Measurements from ENCODE around the gene ROR2. TPM values are rescaled to one million over a fixed set of nuclear protein-coding genes. Genes with fewer than 3 reads are reported as not detected.

ROR2 gene
- total and polyA plus RNA-seq, 2 experiments from 2014 or later = 8.1 to 18.8 TPM

GRCh38 chr9:91629718-91630117, 320.3 kb downstream of the ROR2 start (continued):
- no peak for TF ChIP-seq CTCF (conservative IDR thresholded peaks at IDR 0.05; ENCODE audit: low read depth in 2 of 2)
- TF ChIP-seq ZNF114 (CRISPR knock-in tag; IDR thresholded peaks at IDR 0.05) = no peak
- no peak for TF ChIP-seq ZNF462 (CRISPR knock-in tag; IDR thresholded peaks at IDR 0.05)
- no peak for TF ChIP-seq EZH2 (IDR thresholded peaks at IDR 0.05; ENCODE audit: low read depth, unreplicated experiment)
- TF ChIP-seq EZH2phosphoT487 (IDR thresholded peaks at IDR 0.05; ENCODE audit: unreplicated experiment) = no peak
- TF ChIP-seq ZNF331 (CRISPR knock-in tag; IDR thresholded peaks at IDR 0.05; ENCODE audit: low read depth) = no peak

GRCh38 chr9:91628892-91629291, 321.1 kb downstream of the ROR2 start:
- H3K79me2 ChIP-seq (replicated peaks; ENCODE audit: insufficient read depth) = no peaks in the 10 kb centered on the region
- no peaks in the 10 kb centered on the region for H4K20me1 ChIP-seq (replicated peaks; ENCODE audit: insufficient read depth)
- no peaks in the 10 kb centered on the region for H3K9me2 ChIP-seq (ENCODE audit: insufficient read depth)
- no peak overlapping the region for H3K4me3 ChIP-seq
- Mint-ChIP-seq H3K27ac (no peak overlapping the region), H3K4me1 (peaks cover 3% of the 10 kb centered on the region; the same call in 1 of the 3 replicates), H3K27me3 (ENCODE audit: insufficient read depth, low read depth, poor library complexity) (peaks cover 4% of the 10 kb centered on the region), H3K9me3 (peaks cover 6% of the 10 kb centered on the region; the same call in 1 of the 3 replicates), H3K4me3 (no peak overlapping the region), H3K36me3 (ENCODE audit: low read depth) (peaks cover 6% of the 10 kb centered on the region; the same call in 2 of the 3 replicates)
- H3K27me3 ChIP-seq (ENCODE audit: insufficient read depth) = no peaks in the 10 kb centered on the region
- H2AFZ ChIP-seq = no peak overlapping the region
- H3K4me1 ChIP-seq (ENCODE audit: insufficient read depth) = no peaks in the 10 kb centered on the region
- H3K4me2 ChIP-seq = no peak overlapping the region
- no peaks in the 10 kb centered on the region for H3F3A ChIP-seq (replicated peaks; ENCODE audit: low read depth)
- DNase-seq (ENCODE audit: low spot score) (no peak), ATAC-seq (no peak)
- no peak overlapping the region for H3K27ac ChIP-seq (ENCODE audit: low read depth)
- H3K36me3 ChIP-seq (ENCODE audit: insufficient read depth) = peaks cover 8% of the 10 kb centered on the region; the same call in 1 of the 2 replicates
- no peak for TF ChIP-seq ZNF331 (CRISPR knock-in tag; IDR thresholded peaks at IDR 0.05; ENCODE audit: low read depth)
- no peak for TF ChIP-seq ZNF114 (CRISPR knock-in tag; IDR thresholded peaks at IDR 0.05)
- TF ChIP-seq EZH2phosphoT487 (IDR thresholded peaks at IDR 0.05; ENCODE audit: unreplicated experiment) = no peak
- TF ChIP-seq NANOG (IDR thresholded peaks at IDR 0.05; ENCODE audit: borderline replicate concordance) = no peak
- no peak for TF ChIP-seq POLR2AphosphoS5 (IDR thresholded peaks at IDR 0.05; ENCODE audit: low read depth)
- no peak for TF ChIP-seq CREB1 (CRISPR knock-in tag; IDR thresholded peaks at IDR 0.05; ENCODE audit: low read depth)
- TF ChIP-seq EZH2 (IDR thresholded peaks at IDR 0.05; ENCODE audit: low read depth, unreplicated experiment) = no peak

Data from GM23338 (cell line).